CD14-positive monocyte (primary cell): ENCODE measurements around the gene SNX9. TPM values are rescaled to one million over a fixed set of nuclear protein-coding genes. Genes with fewer than 3 reads are reported as not detected.

Experiments used
- DNase-seq, 3 donors: peaks; one replicate each; pipeline ENCODE4 v3.0.0-alpha.2; 2011 to 2022
- H2AFZ ChIP-seq: 2 replicates; pipeline ENCODE4 v1.6.0; 2012; ENCODE audit warnings: mild to moderate bottlenecking, low read depth, low read length, inconsistent platforms; ENCODE audit not compliant: insufficient read depth, poor library complexity, severe bottlenecking
- H3K27ac ChIP-seq, 2 donors: 1 replicate in 1 of 2; 2 replicates in 1 of 2; pipeline ENCODE4 v1.5.1; 2012 to 2013; ENCODE audit warnings: low read length in 2 of 2, control low read depth in 1 of 2, inconsistent platforms in 1 of 2, low read depth in 1 of 2, mild to moderate bottlenecking in 1 of 2
- H3K27me3 ChIP-seq, 2 donors: one replicate each; pipeline versions ENCODE4 v1.6.0 to v1.6.1; 2011 to 2013; ENCODE audit warnings: low read length in 2 of 2; ENCODE audit not compliant: control insufficient read depth in 2 of 2, insufficient read depth in 2 of 2
- H3K36me3 ChIP-seq, 2 donors: replicated peaks in 1 of 2; 1 replicate in 1 of 2; 2 replicates in 1 of 2; pipeline versions ENCODE4 v1.5.1 to v1.6.1; 2012 to 2013; ENCODE audit warnings: low read length in 2 of 2, control low read depth in 1 of 2, inconsistent platforms in 1 of 2, mild to moderate bottlenecking in 1 of 2; ENCODE audit not compliant: insufficient read depth in 2 of 2, control insufficient read depth in 1 of 2
- H3K4me1 ChIP-seq, 2 donors: 1 replicate in 1 of 2; 2 replicates in 1 of 2; pipeline versions ENCODE4 v1.5.1 to v1.6.1; 2012 to 2013; ENCODE audit warnings: low read length in 2 of 2, control low read depth in 1 of 2, inconsistent platforms in 1 of 2, mild to moderate bottlenecking in 1 of 2, moderate library complexity in 1 of 2; ENCODE audit not compliant: insufficient read depth in 2 of 2, control insufficient read depth in 1 of 2
- H3K4me2 ChIP-seq: replicated peaks from 2 replicates; pipeline ENCODE3; 2012; ENCODE audit warnings: low read length, moderate library complexity, mild to moderate bottlenecking; ENCODE audit not compliant: poor library complexity, severe bottlenecking; ENCODE audit errors: extremely low read depth
- H3K4me3 ChIP-seq, 3 experiments: fragments of 200-600 bp in 1 of 3; sonication (generic) in 1 of 3; replicated peaks in 1 of 3; 1 replicate in 2 of 3; 2 replicates in 1 of 3; pipeline ENCODE4 v1.5.1; 2011 to 2013; ENCODE audit warnings: low read length in 3 of 3, mild to moderate bottlenecking in 3 of 3, control low read depth in 2 of 3, low read depth in 2 of 3, inconsistent platforms in 1 of 3, moderate library complexity in 1 of 3
- H3K79me2 ChIP-seq: 2 replicates; pipeline ENCODE4 v1.6.0; 2012; ENCODE audit warnings: mild to moderate bottlenecking, control low read depth, inconsistent platforms, low read length, moderate library complexity; ENCODE audit not compliant: insufficient read depth
- H3K9ac ChIP-seq: 2 replicates; pipeline ENCODE4 v1.6.0; 2017; ENCODE audit warnings: low read length, mild to moderate bottlenecking; ENCODE audit not compliant: insufficient read depth, poor library complexity, severe bottlenecking
- H3K9me3 ChIP-seq, 2 donors: replicated peaks in 1 of 2; 1 replicate in 1 of 2; 2 replicates in 1 of 2; pipeline versions ENCODE4 v1.5.1 to v1.6.1; 2012 to 2013; ENCODE audit warnings: low read length in 2 of 2, control low read depth in 1 of 2; ENCODE audit not compliant: control insufficient read depth in 1 of 2, insufficient read depth in 1 of 2
- H4K20me1 ChIP-seq: 2 replicates; pipeline ENCODE4 v1.6.0; 2012; ENCODE audit warnings: mild to moderate bottlenecking, low read length, control low read depth, moderate library complexity; ENCODE audit not compliant: insufficient read depth
- H3K27ac Mint-ChIP-seq, 7 donors: one replicate each; pipeline ENCODE4 v1.8.0; 2020; ENCODE audit warnings: mild to moderate bottlenecking in 7 of 7, mixed read lengths in 7 of 7, moderate library complexity in 6 of 7, inconsistent platforms in 2 of 7
- H3K27me3 Mint-ChIP-seq, 3 donors: one replicate each; pipeline ENCODE4 v1.8.0; 2021 to 2022; ENCODE audit warnings: low read depth in 3 of 3, mild to moderate bottlenecking in 3 of 3, mixed read lengths in 3 of 3, moderate library complexity in 3 of 3, inconsistent platforms in 1 of 3
- H3K36me3 Mint-ChIP-seq, 2 donors: one replicate each; pipeline ENCODE4 v1.8.0; 2020; ENCODE audit warnings: mixed read lengths in 2 of 2, inconsistent platforms in 1 of 2, mild to moderate bottlenecking in 1 of 2
- H3K4me1 Mint-ChIP-seq: one replicate; pipeline ENCODE4 v1.8.0; 2020; ENCODE audit warnings: mild to moderate bottlenecking, mixed read lengths
- H3K4me3 Mint-ChIP-seq, 2 donors: one replicate each; pipeline ENCODE4 v1.8.0; 2020; ENCODE audit warnings: mild to moderate bottlenecking in 2 of 2, mixed read lengths in 2 of 2, moderate library complexity in 1 of 2
- H3K9me3 Mint-ChIP-seq, 7 donors: one replicate each; pipeline ENCODE4 v1.8.0; 2020 to 2022; ENCODE audit warnings: mixed read lengths in 7 of 7, mild to moderate bottlenecking in 6 of 7, moderate library complexity in 6 of 7, inconsistent platforms in 2 of 7
- WGBS: methylation state at CpG from one replicate; pipeline ENCODE4 v1.1.5; 2013; ENCODE audit warnings: missing lambda C conversion rate; ENCODE audit not compliant: insufficient coverage; 5-methylcytosine and 5-hydroxymethylcytosine counted together
- intact Hi-C, 2 donors: fragments of 100-400 bp; cut with micrococcal nuclease; formaldehyde crosslinking; loops; one replicate each; pipeline versions ENCODE4 v1.15.0 to v1.15.1; 2023
- polyA plus RNA-seq, 3 donors: library from polyadenylated mRNA; depleted of rRNA in 1 of 3; unstranded in 2 of 3; stranded (reverse) in 1 of 3; fragments of 300-500 nt in 2 of 3; fragments of >200 nt in 1 of 3; fragmentation: Illumina TruSeq in 2 of 3; gene quantifications; 1 replicate in 2 of 3; 2 replicates in 1 of 3; pipeline ENCODE4 v1.2.3, GENCODE V29; 2012 to 2021
- TF ChIP-seq, protein P1 (sequence below): fragments of 200-600 bp; IDR thresholded peaks from one replicate; pipeline ENCODE4 v1.8.0; 2022; ENCODE audit warnings: antibody characterized with exemption, mild to moderate bottlenecking

SNX9 gene
- polyA plus RNA-seq, 3 donors, result 5.5 to 8.1 (median 7.2) TPM

DNA sequence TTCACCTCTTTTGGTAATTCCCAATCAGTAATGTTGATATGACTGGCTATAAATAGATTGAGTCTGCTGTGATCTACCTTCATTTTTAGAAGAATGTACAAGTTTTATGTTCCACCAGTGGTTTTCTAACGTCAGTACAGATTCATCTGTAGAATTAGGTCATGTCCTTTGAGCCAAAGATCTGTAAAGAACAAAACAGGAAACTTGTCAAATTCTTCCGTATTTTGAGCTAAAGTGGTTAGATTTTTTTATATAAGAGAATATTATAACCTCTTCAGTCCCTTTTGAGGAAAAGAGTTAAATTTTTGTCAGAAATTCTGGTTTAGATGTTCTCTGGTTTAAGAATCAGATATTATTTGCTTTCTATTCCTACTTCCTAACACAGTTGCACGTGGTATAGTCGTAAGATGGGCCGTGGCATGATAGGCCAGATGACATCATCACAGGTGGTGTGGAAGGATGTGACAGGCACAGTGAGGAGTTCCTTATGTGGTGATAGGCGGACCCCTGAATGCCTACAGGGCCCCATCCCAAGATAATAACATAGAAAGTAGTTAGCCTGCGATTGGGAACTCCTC is 62.3 kb downstream of the SNX9 start:
- Histone ChIP-seq H3K9ac (no peak overlapping the region), H3K9me3 (no peaks in the 10 kb centered on the region), H3K4me1 (peaks cover 0 to 3% of the 10 kb centered on the region in 2 donors), H3K27me3 (no peaks in the 10 kb centered on the region), H2AFZ (no peak overlapping the region), H3K4me2 (no peak overlapping the region), H3K4me3 (no peak overlapping the region), H4K20me1 (no peaks in the 10 kb centered on the region), H3K27ac (no peak overlapping the region), H3K79me2 (no peaks in the 10 kb centered on the region), H3K36me3 (peaks cover 0 to 19% of the 10 kb centered on the region in 2 donors)
- WGBS, result no CpG with 5 or more reads among the region's 7 CpGs
- TF ChIP-seq, protein P1, sequence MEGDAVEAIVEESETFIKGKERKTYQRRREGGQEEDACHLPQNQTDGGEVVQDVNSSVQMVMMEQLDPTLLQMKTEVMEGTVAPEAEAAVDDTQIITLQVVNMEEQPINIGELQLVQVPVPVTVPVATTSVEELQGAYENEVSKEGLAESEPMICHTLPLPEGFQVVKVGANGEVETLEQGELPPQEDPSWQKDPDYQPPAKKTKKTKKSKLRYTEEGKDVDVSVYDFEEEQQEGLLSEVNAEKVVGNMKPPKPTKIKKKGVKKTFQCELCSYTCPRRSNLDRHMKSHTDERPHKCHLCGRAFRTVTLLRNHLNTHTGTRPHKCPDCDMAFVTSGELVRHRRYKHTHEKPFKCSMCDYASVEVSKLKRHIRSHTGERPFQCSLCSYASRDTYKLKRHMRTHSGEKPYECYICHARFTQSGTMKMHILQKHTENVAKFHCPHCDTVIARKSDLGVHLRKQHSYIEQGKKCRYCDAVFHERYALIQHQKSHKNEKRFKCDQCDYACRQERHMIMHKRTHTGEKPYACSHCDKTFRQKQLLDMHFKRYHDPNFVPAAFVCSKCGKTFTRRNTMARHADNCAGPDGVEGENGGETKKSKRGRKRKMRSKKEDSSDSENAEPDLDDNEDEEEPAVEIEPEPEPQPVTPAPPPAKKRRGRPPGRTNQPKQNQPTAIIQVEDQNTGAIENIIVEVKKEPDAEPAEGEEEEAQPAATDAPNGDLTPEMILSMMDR, result no peak
- Mint-ChIP-seq H3K4me3 (no peak overlapping the region), H3K36me3 (peaks cover 31 to 36% of the 10 kb centered on the region in 2 donors), H3K27me3 (peaks cover 0 to 1% (median 1%) of the 10 kb centered on the region in 3 donors), H3K9me3 (no peaks in the 10 kb centered on the region), H3K27ac (no peak overlapping the region), H3K4me1 (peaks cover 7% of the 10 kb centered on the region)
- intact Hi-C loops, result no loop called here
- DNase-seq, result peak in 1 of 3 donors; percentile 22

DNA sequence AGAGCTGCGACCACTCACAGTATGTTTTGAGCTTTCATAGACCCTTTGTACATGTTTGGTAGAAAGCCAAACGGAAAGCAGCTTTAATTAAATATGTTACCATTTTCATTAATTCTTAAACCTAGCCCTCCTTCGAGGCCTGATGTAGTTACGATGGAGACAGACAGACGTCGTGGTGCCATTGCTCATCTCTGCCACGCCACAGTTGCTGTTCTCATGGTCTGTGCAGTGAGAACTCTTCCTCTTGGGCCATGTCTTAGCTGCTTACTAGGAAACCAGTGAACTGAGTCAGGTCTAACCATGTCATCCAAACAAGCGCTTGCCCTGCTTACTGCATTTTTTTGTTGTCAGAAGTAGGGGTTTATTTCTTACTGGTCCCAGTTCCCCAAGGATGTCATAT is 62.8 kb downstream of the SNX9 start:
- Histone ChIP-seq H3K9me3 (no peaks in the 10 kb centered on the region), H3K36me3 (peaks cover 0 to 19% of the 10 kb centered on the region in 2 donors), H3K4me1 (peaks cover 0 to 3% of the 10 kb centered on the region in 2 donors), H3K79me2 (no peaks in the 10 kb centered on the region), H3K4me2 (no peak overlapping the region), H3K4me3 (no peak overlapping the region), H3K27ac (no peak overlapping the region), H3K27me3 (no peaks in the 10 kb centered on the region), H2AFZ (no peak overlapping the region), H3K9ac (no peak overlapping the region), H4K20me1 (no peaks in the 10 kb centered on the region)
- DNase-seq, result no peak
- Mint-ChIP-seq H3K27me3 (peaks cover 0 to 1% (median 1%) of the 10 kb centered on the region in 3 donors), H3K4me3 (no peak overlapping the region), H3K9me3 (no peaks in the 10 kb centered on the region), H3K4me1 (peaks cover 5% of the 10 kb centered on the region), H3K36me3 (peaks cover 31 to 34% of the 10 kb centered on the region in 2 donors), H3K27ac (peak overlapping the region in 1 of 7 donors; percentile 23)
- intact Hi-C loops, result no loop called here
- 89% methylated on average over 6 of the region's 8 CpGs for WGBS
- TF ChIP-seq, protein P1, result no peak
